A673 (cell line): Measurements from ENCODE around the gene DNAJC1. TPM values are rescaled to one million over a fixed set of nuclear protein-coding genes. Genes with fewer than 3 reads are reported as not detected.
A peak's percentile ranks its signal among the peaks of the same experiment; 100 is the strongest.

ENCODE experiments used
- BruUV-seq: library from RNA; stranded (reverse); fragments of 400-500 nt; replicated peaks from 2 replicates; lab custom pipeline; 2021; lab: Mats Ljungman, UMichigan
- CTCF ChIA-PET: fragments of 300-600 bp; sonication (Branson Sonifier 250); formaldehyde crosslinking; loops from one replicate; lab custom pipeline; 2022; ENCODE audit warnings: antibody characterized with exemption; lab: Charles Lee
- POLR2A ChIA-PET: fragments of 300-600 bp; sonication (Branson Sonifier 250); formaldehyde crosslinking; loops from one replicate; lab custom pipeline; 2022; ENCODE audit warnings: antibody characterized with exemption; ENCODE audit not compliant: low non-redundant PET; lab: Charles Lee
- DNase-seq: peaks from one replicate; pipeline ENCODE4 v3.0.0-alpha.2; 2015; ENCODE audit warnings: low spot score
- H3K27ac ChIP-seq: fragments of 200-600 bp; sonication (generic); 2 replicates; pipeline ENCODE4 v1.5.1; 2016; ENCODE audit warnings: mixed run types, low read depth, mild to moderate bottlenecking, mixed read lengths, antibody characterized with exemption, low read length; ENCODE audit not compliant: poor library complexity, severe bottlenecking
- H3K27me3 ChIP-seq: fragments of 200-600 bp; sonication (generic); replicated peaks from 2 replicates; pipeline ENCODE4 v1.6.1; 2017; ENCODE audit warnings: mixed run types, low read depth, mild to moderate bottlenecking, mixed read lengths, antibody characterized with exemption, low read length; ENCODE audit not compliant: insufficient read depth, poor library complexity
- H3K36me3 ChIP-seq: fragments of 200-600 bp; sonication (generic); 2 replicates; pipeline ENCODE4 v1.6.1; 2016; ENCODE audit warnings: mixed run types, mild to moderate bottlenecking, mixed read lengths, antibody characterized with exemption, low read length; ENCODE audit not compliant: insufficient read depth, poor library complexity, severe bottlenecking
- H3K4me1 ChIP-seq: fragments of 200-600 bp; sonication (generic); 2 replicates; pipeline ENCODE4 v1.6.1; 2017; ENCODE audit warnings: mixed run types, mild to moderate bottlenecking, mixed read lengths, antibody characterized with exemption, low read length; ENCODE audit not compliant: insufficient read depth, poor library complexity, severe bottlenecking
- H3K4me3 ChIP-seq: fragments of 200-600 bp; sonication (generic); 2 replicates; pipeline ENCODE4 v1.5.1; 2016; ENCODE audit warnings: low read depth, mixed run types, mild to moderate bottlenecking, mixed read lengths, low read length; ENCODE audit not compliant: poor library complexity, severe bottlenecking
- H3K9me3 ChIP-seq: fragments of 200-600 bp; sonication (generic); 2 replicates; pipeline ENCODE4 v1.6.1; 2016; ENCODE audit warnings: mixed run types, low read depth, mild to moderate bottlenecking, mixed read lengths, antibody characterized with exemption, low read length; ENCODE audit not compliant: poor library complexity, severe bottlenecking
- CTCF ChIP-seq: fragments of 300-800, 200-600 bp; sonication (generic); conservative IDR thresholded peaks from 2 replicates; pipeline ENCODE4 v1.5.1; 2017; ENCODE audit warnings: low read depth, mild to moderate bottlenecking, antibody characterized with exemption, low read length, moderate library complexity, mixed read lengths
- EZH2 ChIP-seq: fragments of 200-600 bp; sonication (generic); IDR thresholded peaks from 2 replicates; pipeline ENCODE4 v1.6.1; 2017; ENCODE audit warnings: borderline replicate concordance, low read depth, mild to moderate bottlenecking, mixed read lengths, antibody characterized with exemption, low read length; ENCODE audit not compliant: poor library complexity, severe bottlenecking
- intact Hi-C: fragments of 100-400 bp; cut with micrococcal nuclease; formaldehyde crosslinking; loops from one replicate; pipeline ENCODE4 v1.10.0; 2022; ENCODE audit not compliant: unreplicated experiment
- total RNA-seq: library from RNA; stranded (reverse); gene quantifications from 2 replicates; pipeline ENCODE4 v1.2.3, GENCODE V29; 2021

The DNAJC1 gene
- total RNA-seq, 1 experiment from 2014 or later: 21.2 TPM

DNA sequence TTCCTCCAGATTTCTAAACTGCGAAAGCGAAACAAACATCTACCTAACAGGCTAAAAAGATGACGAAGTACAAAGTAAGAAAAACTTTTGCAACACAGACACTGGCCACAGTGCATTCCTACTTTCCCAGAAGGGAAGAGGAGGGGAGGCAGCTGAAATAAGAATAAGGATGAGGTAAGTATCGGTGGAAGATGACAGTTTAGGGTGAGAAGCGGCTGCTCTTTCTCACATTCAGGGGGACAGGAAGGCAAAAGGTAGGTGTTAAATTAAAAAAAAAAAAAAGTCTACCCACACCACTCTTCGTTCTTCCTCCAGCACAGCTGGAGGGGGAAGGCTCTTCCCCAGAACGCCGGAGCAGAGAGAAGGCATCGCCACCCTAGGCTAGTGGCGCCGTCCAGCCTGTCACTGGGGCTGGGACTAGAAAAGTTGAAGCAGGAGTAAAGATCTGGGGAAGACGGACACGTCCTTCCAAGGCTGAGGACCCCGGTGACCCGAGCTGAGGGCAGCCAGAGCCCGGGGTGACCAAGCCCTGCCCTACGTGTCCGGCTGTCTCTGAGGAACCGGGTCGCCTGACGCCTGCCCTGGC lies 846 bp downstream of the DNAJC1 start:
- no TSS peak for BruUV-seq
- Histone ChIP-seq H3K4me3 (peak overlapping the region; percentile 88), H3K4me1 (peaks cover 16% of the 10 kb centered on the region), H3K36me3 (no peaks in the 10 kb centered on the region), H3K27me3 (no peaks in the 10 kb centered on the region), H3K27ac (peak overlapping the region; percentile 85), H3K9me3 (no peaks in the 10 kb centered on the region)
- TF ChIP-seq CTCF (no peak), EZH2 (no peak)
- ChIA-PET CTCF (interaction anchor here (0.7 to 0.8 kb wide), 2 partner anchors 9 to 482 kb away, joined by 4 to 7 read pairs; no protein-coding TSS in a partner anchor), POLR2A (no interaction called here)
- DNase-seq: peak; percentile 23
- intact Hi-C loops: loop anchor here (5.0 to 10.0 kb wide), 3 partner anchors 222 to 985 kb away; no protein-coding TSS in a partner anchor

DNA sequence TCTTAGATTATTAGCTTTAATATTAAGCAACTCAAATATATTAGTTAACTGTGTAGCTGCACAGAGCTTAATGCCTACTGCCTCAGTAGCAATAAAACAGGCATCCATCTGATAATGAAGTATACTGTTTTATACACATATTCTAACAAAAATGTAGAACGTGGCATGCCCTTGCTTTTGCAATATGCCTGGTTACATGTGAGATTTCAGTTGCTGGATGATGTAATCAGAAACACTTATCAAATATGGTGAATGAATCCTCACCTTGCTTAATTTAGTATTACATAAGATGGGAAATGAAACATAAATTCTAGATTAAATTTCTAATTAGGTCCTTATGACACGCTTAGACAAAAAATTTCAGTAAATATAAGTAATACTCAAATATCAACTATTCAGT lies 8.0 kb downstream of the DNAJC1 start:
- DNase-seq: no peak
- Histone ChIP-seq H3K9me3 (no peaks in the 10 kb centered on the region), H3K4me1 (peaks cover 12% of the 10 kb centered on the region), H3K36me3 (no peaks in the 10 kb centered on the region), H3K27ac (no peak overlapping the region), H3K27me3 (no peaks in the 10 kb centered on the region), H3K4me3 (no peak overlapping the region)
- intact Hi-C loops: loop anchor here (10.0 kb wide), 3 partner anchors 329 to 589 kb away; partner anchors contain the start of gene BMI1
- TF ChIP-seq CTCF (no peak), EZH2 (no peak)
- POLR2A ChIA-PET: no interaction called here
- CTCF ChIA-PET: no interaction called here
- BruUV-seq: no TSS peak

GRCh38 chr10:21993360-21994001 lies 10.0 kb downstream of the DNAJC1 start:
- H3K9me3 ChIP-seq: no peaks in the 10 kb centered on the region
- H3K4me1 ChIP-seq: peaks cover 12% of the 10 kb centered on the region
- H3K27me3 ChIP-seq: no peaks in the 10 kb centered on the region
- ChIA-PET POLR2A (no interaction called here), CTCF (interaction anchor here (1.3 kb wide), 1 partner anchor 10 kb away, joined by 4 read pairs; the partner anchor contains the start of gene DNAJC1)
- H3K4me3 ChIP-seq: no peak overlapping the region
- TF ChIP-seq EZH2 (no peak), CTCF (peak; percentile 63)
- DNase-seq: peak; percentile 66
- intact Hi-C loops: loop anchor here (5.0 to 10.0 kb wide), 4 partner anchors 331 to 1074 kb away; partner anchors contain the start of gene BMI1
- H3K36me3 ChIP-seq: no peaks in the 10 kb centered on the region
- BruUV-seq: no TSS peak
- H3K27ac ChIP-seq: no peak overlapping the region
